ENCODE measurements around the gene INPP1. TPM values are rescaled to one million over a fixed set of nuclear protein-coding genes. Genes with fewer than 3 reads are reported as not detected.

Gene INPP1
- total RNA-seq, 2 donors from 2014 or later: 18.6 to 25.9 TPM

DNA sequence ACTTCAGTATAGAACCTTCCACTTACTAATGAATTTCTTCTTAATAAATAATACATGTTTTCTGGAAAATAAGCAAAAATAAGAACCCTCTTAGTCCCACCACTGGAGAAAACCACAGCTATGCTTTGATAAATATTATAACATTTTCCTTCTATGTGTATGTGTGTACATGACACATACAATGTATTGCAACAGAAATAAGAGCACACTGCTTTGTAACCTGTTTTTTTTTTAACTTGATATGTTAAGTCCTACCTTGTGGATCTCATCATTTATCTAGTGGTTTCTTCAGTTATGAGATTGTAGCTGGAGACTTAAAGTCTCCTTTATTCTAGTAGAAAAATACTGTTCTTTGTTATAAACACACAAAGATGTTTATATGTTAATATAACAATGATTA lies 17.2 kb downstream of the INPP1 start:
- no peak for DNase-seq (ENCODE audit: low spot score)
- TF ChIP-seq, protein P1, sequence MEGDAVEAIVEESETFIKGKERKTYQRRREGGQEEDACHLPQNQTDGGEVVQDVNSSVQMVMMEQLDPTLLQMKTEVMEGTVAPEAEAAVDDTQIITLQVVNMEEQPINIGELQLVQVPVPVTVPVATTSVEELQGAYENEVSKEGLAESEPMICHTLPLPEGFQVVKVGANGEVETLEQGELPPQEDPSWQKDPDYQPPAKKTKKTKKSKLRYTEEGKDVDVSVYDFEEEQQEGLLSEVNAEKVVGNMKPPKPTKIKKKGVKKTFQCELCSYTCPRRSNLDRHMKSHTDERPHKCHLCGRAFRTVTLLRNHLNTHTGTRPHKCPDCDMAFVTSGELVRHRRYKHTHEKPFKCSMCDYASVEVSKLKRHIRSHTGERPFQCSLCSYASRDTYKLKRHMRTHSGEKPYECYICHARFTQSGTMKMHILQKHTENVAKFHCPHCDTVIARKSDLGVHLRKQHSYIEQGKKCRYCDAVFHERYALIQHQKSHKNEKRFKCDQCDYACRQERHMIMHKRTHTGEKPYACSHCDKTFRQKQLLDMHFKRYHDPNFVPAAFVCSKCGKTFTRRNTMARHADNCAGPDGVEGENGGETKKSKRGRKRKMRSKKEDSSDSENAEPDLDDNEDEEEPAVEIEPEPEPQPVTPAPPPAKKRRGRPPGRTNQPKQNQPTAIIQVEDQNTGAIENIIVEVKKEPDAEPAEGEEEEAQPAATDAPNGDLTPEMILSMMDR (IDR thresholded peaks at IDR 0.05): no peak
- no peak overlapping the region for H3K27ac ChIP-seq
- no peaks in the 10 kb centered on the region for H3K27me3 ChIP-seq
- H3K36me3 ChIP-seq: peaks cover 14% of the 10 kb centered on the region
- no peaks in the 10 kb centered on the region for H3K9me3 ChIP-seq
- peaks cover 0 to 32% of the 10 kb centered on the region in 2 donors for H3K4me1 ChIP-seq
- no peak overlapping the region for H3K4me3 ChIP-seq

DNA sequence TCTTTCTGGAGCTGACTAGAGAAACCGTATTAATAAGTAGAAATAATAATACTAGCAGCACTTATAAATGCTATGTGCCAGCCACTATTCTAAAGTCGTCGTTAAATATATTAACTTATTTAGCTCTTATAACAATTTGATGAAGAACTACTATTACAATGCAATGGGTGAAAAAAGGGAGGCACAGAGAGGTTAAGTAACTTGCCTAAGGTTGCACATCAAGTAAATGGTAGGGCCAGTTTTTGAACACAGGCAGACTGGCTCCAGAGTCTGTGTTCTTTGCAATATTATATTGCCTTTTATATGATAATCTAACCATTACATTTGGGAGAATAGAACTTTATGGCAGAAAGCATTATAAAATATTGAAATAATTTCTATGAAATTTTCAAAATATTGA lies 17.6 kb downstream of the INPP1 start:
- Histone ChIP-seq H3K27me3 (no peaks in the 10 kb centered on the region), H3K4me3 (no peak overlapping the region), H3K36me3 (peaks cover 14% of the 10 kb centered on the region), H3K27ac (no peak overlapping the region), H3K4me1 (peaks cover 0 to 29% of the 10 kb centered on the region in 2 donors), H3K9me3 (no peaks in the 10 kb centered on the region)
- DNase-seq (ENCODE audit: low spot score): no peak
- TF ChIP-seq, protein P1 (IDR thresholded peaks at IDR 0.05): no peak

- TF ChIP-seq, protein P1 (IDR thresholded peaks at IDR 0.05): no peak
Observed at GRCh38 chr2:190361572-190361971, 18.2 kb downstream of the INPP1 start.

GRCh38 chr2:190362894-190363293 lies 19.5 kb downstream of the INPP1 start:
- peaks cover 24% of the 10 kb centered on the region for H3K36me3 ChIP-seq
- H3K9me3 ChIP-seq: no peaks in the 10 kb centered on the region
- peaks cover 0 to 22% of the 10 kb centered on the region in 2 donors for H3K4me1 ChIP-seq
- no peak for DNase-seq (ENCODE audit: low spot score)
- H3K27ac ChIP-seq: no peak overlapping the region
- no peaks in the 10 kb centered on the region for H3K27me3 ChIP-seq
- TF ChIP-seq, protein P1 (IDR thresholded peaks at IDR 0.05): no peak
- no peak overlapping the region for H3K4me3 ChIP-seq

More at GRCh38 chr2:190361572-190361971, 18.2 kb downstream of the INPP1 start:
- DNase-seq (ENCODE audit: low spot score): no peak
- no peaks in the 10 kb centered on the region for H3K27me3 ChIP-seq
- peaks cover 0 to 23% of the 10 kb centered on the region in 2 donors for H3K4me1 ChIP-seq
- H3K9me3 ChIP-seq: no peaks in the 10 kb centered on the region
- H3K36me3 ChIP-seq: peaks cover 14% of the 10 kb centered on the region
- no peak overlapping the region for H3K27ac ChIP-seq
- no peak overlapping the region for H3K4me3 ChIP-seq

DNA sequence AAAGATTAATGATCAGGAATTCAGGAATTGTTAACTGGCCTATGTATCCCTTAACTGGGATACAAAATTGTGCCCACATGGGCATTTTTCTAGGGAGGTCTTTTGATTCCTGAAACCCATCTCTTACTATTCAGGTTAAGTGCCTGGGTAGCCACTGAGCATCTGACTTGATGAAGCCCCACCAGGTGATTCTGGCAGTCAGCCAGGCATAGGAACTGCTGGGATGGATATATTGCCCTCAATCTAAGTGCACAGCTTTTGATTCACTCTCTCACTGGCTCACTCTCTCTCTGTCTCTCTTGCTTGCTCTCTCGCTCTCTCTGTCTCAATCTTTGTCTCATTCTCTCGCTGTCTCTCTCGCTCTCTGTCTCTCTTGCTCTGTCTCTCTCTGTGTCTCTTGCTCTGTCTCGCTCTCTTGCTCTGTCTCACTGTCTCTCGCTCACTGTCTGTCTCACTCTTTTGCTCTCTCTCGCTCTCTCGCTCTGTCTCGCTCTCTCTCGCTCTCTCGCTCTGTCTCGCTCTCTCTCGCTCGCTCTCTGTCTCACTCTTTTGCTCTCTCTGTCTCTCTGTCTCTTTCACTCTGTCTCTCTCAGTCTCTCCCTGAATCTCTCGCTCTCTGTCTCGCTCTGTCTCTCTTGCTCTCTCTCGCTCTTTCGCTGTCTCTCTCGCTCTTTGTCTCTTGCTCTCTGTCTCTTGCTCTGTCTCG lies 22.3 kb downstream of the INPP1 start:
- Histone ChIP-seq H3K27me3 (no peaks in the 10 kb centered on the region), H3K27ac (no peak overlapping the region), H3K36me3 (peaks cover 44% of the 10 kb centered on the region), H3K9me3 (no peaks in the 10 kb centered on the region), H3K4me3 (no peak overlapping the region), H3K4me1 (no peaks in the 10 kb centered on the region)
- TF ChIP-seq, protein P1 (IDR thresholded peaks at IDR 0.05): no peak
- DNase-seq (ENCODE audit: low spot score): no peak

Data from right atrium auricular region (tissue), 2 donors.